Cortex of kidney (tissue), 1 donor: ENCODE results near the gene KCNA10.

Experiments used
- DNase-seq: peaks from one replicate; lab custom pipeline; 2025; lab: John Stamatoyannopoulos, UW

KCNA10 gene

GRCh38 chr1:110519125-110519810 is at the start of gene KCNA10:
Gene KCNA10 (minus strand): TSS chr1:110519175. CDS start chr1:110518787, 388 bp downstream.
- no peak for DNase-seq

DNA sequence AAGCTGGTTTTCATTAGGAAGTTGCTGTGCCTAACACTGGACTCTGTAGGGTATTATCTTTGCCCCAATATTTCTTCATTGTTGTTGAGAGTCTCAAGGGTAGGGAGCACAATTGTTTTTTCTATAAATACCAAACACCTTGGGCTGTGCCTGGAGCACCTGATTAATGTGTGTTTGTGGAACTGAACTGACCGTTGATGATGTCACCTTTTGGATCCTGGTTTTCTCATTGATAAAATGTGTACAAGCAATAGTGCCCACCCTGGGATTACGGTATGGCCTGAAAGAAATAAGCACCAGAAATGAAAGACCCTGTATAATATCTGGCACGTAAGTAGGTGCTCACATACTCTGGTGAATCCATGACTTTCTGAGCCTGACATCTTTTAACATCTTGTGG is 47.9 kb upstream of the KCNA10 start:
- DNase-seq = no peak

GRCh38 chr1:110565565-110565964 is 46.6 kb upstream of the KCNA10 start:
- DNase-seq = no peak

DNA sequence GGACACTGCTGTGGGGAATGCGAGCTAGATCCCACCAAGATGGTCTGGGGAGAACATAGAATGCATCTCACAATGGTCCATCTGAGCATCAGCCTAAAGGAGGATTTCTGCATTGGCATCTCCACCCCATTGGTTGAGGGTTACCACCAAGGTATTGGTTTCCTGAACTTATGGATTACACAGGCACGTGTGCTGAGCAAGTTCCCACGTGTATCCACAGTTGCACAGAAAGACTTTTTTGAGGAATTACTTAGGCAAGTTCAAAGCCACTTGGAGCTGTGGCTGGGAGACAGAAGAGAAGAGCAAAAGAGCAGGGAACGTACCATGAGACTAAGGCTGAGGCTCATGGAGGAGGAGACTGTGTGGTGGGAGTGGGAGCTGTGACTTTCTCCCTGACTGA is 44.1 kb upstream of the KCNA10 start:
- no peak for DNase-seq

- no peak for DNase-seq
Observed at GRCh38 chr1:110561596-110561995, 42.6 kb upstream of the KCNA10 start.

- DNase-seq = no peak
Observed at GRCh38 chr1:110559157-110559556, 40.2 kb upstream of the KCNA10 start.

GRCh38 chr1:110557481-110557880 is 38.5 kb upstream of the KCNA10 start:
- DNase-seq = no peak

GRCh38 chr1:110556471-110556807 is 37.5 kb upstream of the KCNA10 start:
- no peak for DNase-seq

DNA sequence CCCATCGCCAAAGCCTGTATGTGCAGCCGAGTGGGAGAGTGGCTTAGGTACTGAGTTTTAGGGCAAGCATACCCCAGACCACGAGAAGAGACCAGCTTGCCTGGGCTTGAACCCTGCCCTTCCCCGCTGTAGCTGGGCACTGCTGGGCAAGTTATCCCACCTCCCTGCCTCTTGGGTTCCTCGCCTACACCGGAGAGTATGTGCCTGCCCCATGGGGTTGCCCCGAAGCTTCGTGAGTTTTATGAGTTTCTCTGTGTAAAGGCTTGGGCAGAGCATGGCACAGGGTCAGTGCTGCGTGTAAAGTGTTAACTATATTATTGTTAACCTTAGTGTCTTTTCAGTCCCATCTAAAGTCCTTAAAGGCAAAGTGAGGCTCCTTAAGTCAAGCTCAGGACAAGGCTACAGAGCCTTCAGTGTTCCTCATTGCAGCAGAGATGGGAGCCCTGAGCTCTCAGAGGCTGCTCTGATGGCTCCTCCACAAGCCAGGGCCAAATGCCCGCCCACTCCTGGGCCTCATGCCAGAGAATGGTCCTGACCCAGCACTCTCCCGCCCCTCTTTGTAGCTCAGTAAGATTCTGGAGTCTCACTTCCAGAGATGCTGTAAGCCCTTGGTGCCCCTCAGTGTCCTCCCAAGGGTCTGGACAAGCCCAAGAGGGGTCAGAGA is 37.0 kb upstream of the KCNA10 start:
- no peak for DNase-seq

DNA sequence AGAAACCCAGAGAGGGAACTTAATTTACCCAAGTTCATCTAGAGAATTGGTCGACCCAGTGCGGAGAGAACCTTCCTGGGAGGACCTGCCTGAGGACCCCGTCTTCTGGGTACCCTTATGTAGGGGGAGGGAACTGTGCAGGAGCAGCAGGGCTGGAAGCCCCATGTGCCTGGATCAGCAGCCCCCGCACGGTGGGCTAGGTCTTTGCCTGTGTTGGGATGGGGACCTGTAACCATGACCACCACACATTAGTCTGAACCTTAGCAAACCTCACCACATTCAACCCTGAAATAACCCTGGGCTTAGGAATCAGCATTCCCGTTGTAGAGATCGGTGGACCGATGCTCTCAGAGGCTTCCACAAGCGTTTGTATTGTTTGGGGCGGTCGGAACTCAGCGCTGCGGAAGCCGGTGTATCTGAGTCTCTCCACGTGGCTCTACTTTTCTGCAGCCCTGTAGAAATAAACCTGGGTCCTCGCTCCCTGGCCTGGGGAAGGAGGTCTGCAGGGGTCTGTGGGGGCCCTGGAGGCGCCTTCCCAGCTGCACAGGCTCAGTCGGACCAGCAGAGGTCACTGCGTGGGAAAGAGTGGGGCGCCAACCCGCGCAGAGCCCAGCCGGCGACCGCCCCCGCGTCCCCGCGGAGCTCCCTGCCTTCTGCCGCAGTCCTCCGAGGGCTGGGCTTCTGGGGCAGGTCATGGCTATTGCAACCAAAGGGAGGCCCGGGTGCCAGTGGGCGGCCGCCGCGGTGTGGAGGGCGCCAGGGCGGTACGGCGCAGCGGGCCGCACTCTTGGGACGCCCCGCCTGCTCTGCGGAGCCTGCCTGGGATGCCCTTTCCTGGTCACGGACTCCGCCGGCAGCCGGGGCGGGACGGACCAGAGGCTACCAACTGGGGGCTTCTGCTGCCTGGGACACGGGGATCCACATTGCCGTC is 36.2 kb upstream of the KCNA10 start:
- DNase-seq = no peak

DNA sequence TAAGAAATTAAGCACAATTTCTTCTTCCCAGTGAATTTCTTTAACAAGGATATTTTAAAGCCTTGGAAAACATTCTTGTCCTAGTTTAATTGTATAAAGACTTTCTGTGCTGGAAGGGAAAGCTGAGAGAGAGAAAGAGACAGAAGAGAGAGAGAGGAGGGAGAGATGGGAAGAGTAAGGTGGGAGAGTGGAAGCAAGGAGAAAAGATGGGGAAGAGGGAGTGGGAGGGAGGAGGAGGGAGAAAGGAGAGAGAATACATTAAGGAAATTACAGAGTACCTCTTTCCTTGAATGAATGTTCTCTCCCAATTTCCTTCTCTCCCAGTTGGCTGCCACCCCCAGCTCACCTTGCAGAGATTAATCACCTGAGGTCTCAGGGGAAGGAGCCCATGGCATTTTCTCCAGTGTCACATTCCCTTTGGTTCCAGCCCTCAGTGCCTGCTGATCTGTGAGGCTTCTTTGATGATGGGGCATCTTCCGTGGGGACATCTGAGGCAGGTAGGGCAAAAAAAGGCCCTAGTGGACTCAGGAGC is 32.4 kb upstream of the KCNA10 start:
- no peak for DNase-seq

DNA sequence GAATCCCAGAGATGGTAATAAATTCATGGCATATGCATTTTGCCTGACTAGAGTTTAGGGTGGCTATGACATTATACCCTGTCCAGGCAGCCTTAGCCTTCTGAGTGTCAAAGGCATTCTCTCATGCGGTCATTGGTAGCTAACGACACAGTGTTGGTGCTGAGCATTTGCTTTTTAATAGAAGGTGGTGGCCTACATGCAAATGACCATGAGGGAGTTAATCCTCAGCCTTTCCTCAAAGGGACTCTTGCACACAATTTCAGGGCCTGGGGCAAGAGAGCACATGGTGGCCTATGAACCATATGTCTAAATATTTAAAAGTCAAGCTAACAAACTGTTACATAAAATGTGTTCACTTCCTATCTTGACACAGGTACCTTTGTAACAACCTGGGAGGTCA is 30.9 kb upstream of the KCNA10 start:
- DNase-seq = no peak

GRCh38 chr1:110548381-110548780 is 29.4 kb upstream of the KCNA10 start:
- DNase-seq = no peak

GRCh38 chr1:110547017-110547416 is 28.0 kb upstream of the KCNA10 start:
- DNase-seq = no peak

- DNase-seq = no peak
Observed at GRCh38 chr1:110545492-110545891, 26.5 kb upstream of the KCNA10 start.

GRCh38 chr1:110544753-110545152 is 25.8 kb upstream of the KCNA10 start:
- no peak for DNase-seq

DNA sequence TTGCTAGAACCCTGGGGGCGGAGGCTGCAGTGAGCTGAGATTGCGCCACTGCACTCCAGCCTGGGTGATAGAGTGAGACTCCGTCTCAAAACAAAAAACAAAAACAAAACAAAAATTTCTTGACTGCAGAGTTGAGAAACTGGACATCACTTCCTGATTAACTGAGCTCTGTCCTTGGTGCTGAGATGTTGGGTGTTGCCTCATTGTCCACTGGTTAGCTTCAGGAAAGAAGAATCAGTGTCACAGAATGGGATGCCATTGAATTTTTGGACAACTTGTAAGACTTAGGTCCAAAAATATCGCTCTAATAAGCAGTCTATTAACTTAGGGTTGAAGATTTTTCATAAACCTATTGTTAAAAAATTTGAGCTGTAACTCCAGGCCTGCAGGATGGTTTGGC is 23.8 kb upstream of the KCNA10 start:
- DNase-seq = no peak

GRCh38 chr1:110541906-110542395 is 23.0 kb upstream of the KCNA10 start:
- no peak for DNase-seq

GRCh38 chr1:110540891-110541685 is 22.1 kb upstream of the KCNA10 start:
- no peak for DNase-seq

GRCh38 chr1:110538921-110539320 is 19.9 kb upstream of the KCNA10 start:
- no peak for DNase-seq

DNA sequence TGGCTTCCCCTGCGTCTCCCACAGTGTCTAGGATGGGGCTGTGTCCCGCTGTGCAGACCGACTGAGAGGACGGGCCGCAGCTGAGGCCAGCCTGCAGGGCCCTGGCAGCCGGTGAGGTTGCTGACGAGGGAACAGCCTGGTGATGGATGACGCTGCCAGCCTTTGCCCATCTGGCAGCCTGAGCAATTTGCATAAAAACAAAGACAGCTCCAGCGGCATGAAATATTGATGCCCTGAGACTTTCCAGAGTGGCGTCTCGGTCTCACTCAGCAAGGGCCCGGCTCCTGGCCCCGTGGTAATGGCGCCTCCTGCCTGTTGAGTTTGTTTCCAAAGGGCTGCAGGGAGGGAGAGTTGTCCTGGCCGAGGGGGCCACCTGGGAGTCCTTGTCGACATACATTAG is 19.1 kb upstream of the KCNA10 start:
- DNase-seq = no peak

DNA sequence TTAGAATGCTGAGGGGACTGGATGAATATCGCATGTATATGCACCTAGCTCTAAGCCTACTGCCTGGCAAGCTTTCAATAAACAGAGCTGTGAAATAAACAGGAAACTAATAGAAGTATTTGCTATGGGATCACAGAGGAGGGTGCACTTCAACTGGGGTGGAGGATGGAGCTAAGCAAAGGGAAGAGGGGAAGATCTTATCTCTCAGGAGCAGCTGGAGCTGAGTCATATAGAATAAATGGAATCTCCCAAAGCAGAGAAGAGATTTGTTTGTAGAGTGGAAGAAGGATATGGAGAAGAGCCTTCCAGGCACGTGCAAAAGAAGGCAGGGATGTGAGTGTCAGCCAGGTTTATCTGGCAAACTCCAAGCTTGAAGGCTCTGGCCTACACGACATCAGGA is 17.0 kb upstream of the KCNA10 start:
- DNase-seq = no peak
